Mammary microvascular endothelial cell (primary cell): ENCODE data around the gene TPSB2. TPM values are rescaled to one million over a fixed set of nuclear protein-coding genes. Genes with fewer than 3 reads are reported as not detected.

Experiments
- total RNA-seq: library from RNA; depleted of rRNA; stranded (reverse); fragments of >200 nt; gene quantifications from 2 replicates; pipeline ENCODE4 v1.2.3, GENCODE V29; 2015

TPSB2 gene
- total RNA-seq, result not detected in 2 replicates

GRCh38 chr16:1230084-1230470, at the start of gene TPSB2:
TPSB2 (minus strand) TSS chr16:1230184; CDS start chr16:1229951, 233 bp downstream.

GRCh38 chr16:1255276-1256122, 25.5 kb upstream of the TPSB2 start, which contains the start of gene TPSD1:
TPSD1 (plus strand) TSS chr16:1256069; CDS start chr16:1256281, 212 bp downstream.

DNA sequence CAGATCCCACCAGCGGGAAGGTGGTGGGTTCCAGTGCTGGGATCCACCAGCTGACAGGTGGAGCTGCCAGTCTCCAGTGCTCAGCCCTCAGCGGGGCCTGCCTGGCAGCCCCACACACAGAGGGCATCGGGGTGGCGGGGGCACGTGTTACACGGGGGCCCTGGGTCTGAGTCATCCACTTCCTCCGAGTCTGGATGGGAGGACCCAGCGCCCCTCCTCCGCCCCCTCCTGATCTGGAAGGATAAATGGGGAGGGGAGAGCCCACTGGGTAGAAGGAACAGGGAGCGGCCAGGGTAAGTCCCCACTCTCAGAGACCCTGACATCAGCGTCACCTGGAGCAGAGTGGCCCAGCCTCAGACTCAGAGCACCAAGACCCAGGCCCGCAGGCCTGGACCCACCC, 10.5 kb upstream of the TPSB2 start, which contains the start of gene TPSAB1:
Gene TPSAB1, plus strand, starts transcription at position 270 of the 400 bp plus-strand sequence. CDS start 234 bp downstream, outside the sequence.

GRCh38 chr16:1225051-1225451, 4.9 kb downstream of the TPSB2 start, which contains the start of gene TPSG1:
TPSG1 (minus strand) TSS chr16:1225268; CDS start chr16:1225252, 16 bp downstream.

Other genes starting within 250 kb of the TPSB2 start
- 0.07 and 0.10 TPM in 2 replicates for gene SOX8, start 248.4 kb downstream of the TPSB2 start, total RNA-seq
- gene SSTR5, start 157.4 kb downstream of the TPSB2 start, total RNA-seq, result not detected in 2 replicates
- gene C1QTNF8, start 133.9 kb downstream of the TPSB2 start, total RNA-seq, result not detected in 2 replicates
- gene CACNA1H, start 77.1 kb downstream of the TPSB2 start, total RNA-seq, result not detected in 2 replicates
- not detected in 2 replicates for gene TPSG1, start 4.9 kb downstream of the TPSB2 start, total RNA-seq
- not detected in 2 replicates for gene TPSAB1, start 10.5 kb upstream of the TPSB2 start, total RNA-seq
- gene TPSD1, start 25.9 kb upstream of the TPSB2 start, total RNA-seq, result not detected in 2 replicates
- 72.6 and 78.7 TPM in 2 replicates for gene UBE2I, start 79.5 kb upstream of the TPSB2 start, total RNA-seq
- 0.33 and 0.54 TPM in 2 replicates for gene BAIAP3, start 103.5 kb upstream of the TPSB2 start, total RNA-seq
- gene TSR3, start 121.7 kb upstream of the TPSB2 start, total RNA-seq, result 122 and 128 TPM in 2 replicates
- gene GNPTG, start 121.7 kb upstream of the TPSB2 start, total RNA-seq, result 44.8 and 46.0 TPM in 2 replicates
- gene UNKL, start 184.5 kb upstream of the TPSB2 start, total RNA-seq, result 7.3 and 8.8 TPM in 2 replicates
- 18.6 and 28.3 TPM in 2 replicates for gene UQCC4, start 190.6 kb upstream of the TPSB2 start, total RNA-seq
- gene PERCC1, start 200.9 kb upstream of the TPSB2 start, total RNA-seq, result not detected in 2 replicates
- gene CCDC154, start 214.4 kb upstream of the TPSB2 start, total RNA-seq, result 0.05 TPM in 1 of 2 replicates, not detected in the other
- gene CLCN7, start 244.8 kb upstream of the TPSB2 start, total RNA-seq, result 39.7 and 45.1 TPM in 2 replicates